ENCODE results near the gene ARL6IP6.

- TF ChIP-seq EZH2 (IDR thresholded peaks at IDR 0.05; ENCODE audit: insufficient read depth, low read length): no peak
- no peak for TF ChIP-seq CTCF (IDR thresholded peaks at IDR 0.05; ENCODE audit: insufficient read depth, low read depth, low read length)
These were observed 43.8 kb downstream of the ARL6IP6 start for GRCh38 chr2:152762202-152762601.
